ENCODE results near the gene KLK2. TPM values are rescaled to one million over a fixed set of nuclear protein-coding genes. Genes with fewer than 3 reads are reported as not detected.

Gene KLK2
- total and polyA plus RNA-seq, 2 of the 8 experiments (the other 6 are each of a cell fraction or from before 2014, with no cell fraction given): 0.20 TPM; not detected in 1

GRCh38 chr19:50893047-50893736, 20.0 kb downstream of the KLK2 start (continued):
- TF ChIP-seq ATF2 (IDR thresholded peaks at IDR 0.05; ENCODE audit: low read length) (no peak), KDM4A (IDR thresholded peaks at IDR 0.05; ENCODE audit: low read depth, low read length, severe bottlenecking) (no peak), CREB1 (IDR thresholded peaks at IDR 0.05) (peak; percentile 89), USF2 (IDR thresholded peaks at IDR 0.05; ENCODE audit: low read length) (peak; percentile 61), SP2 (IDR thresholded peaks at IDR 0.05; ENCODE audit: low read length) (no peak), RBBP5 (IDR thresholded peaks at IDR 0.05; ENCODE audit: borderline replicate concordance, low read depth, low read length) (no peak), RNF2 (IDR thresholded peaks at IDR 0.05; ENCODE audit: borderline replicate concordance, low read depth, low read length, missing control alignments, poor library complexity, severe bottlenecking) (no peak), PHF8 (conservative IDR thresholded peaks at IDR 0.05; ENCODE audit: low read depth, low read length) (no peak), TAF7 (optimal IDR thresholded peaks at IDR 0.05; ENCODE audit: borderline replicate concordance, low read depth, low read length) (no peak), SUZ12 (IDR thresholded peaks at IDR 0.05; ENCODE audit: low read length) (no peak), FOSL1 (IDR thresholded peaks at IDR 0.05; ENCODE audit: insufficient read depth, low read depth, low read length) (no peak), BACH1 (IDR thresholded peaks at IDR 0.05; ENCODE audit: low read length) (no peak), NRF1 (IDR thresholded peaks at IDR 0.05; ENCODE audit: low read depth, low read length) (no peak), KDM5A (IDR thresholded peaks at IDR 0.05; ENCODE audit: low read length) (no peak), SAP30 (IDR thresholded peaks at IDR 0.05; ENCODE audit: insufficient read depth, insufficient replicate concordance, low read length) (no peak)
